Erythroblast (primary cell): Measurements from ENCODE around the gene HGFAC.

Experiments used
- GATA1 ChIP-seq: IDR thresholded peaks from 2 replicates; pipeline ENCODE4 v1.6.1; 2011; ENCODE audit warnings: low read depth, mild to moderate bottlenecking, control low read depth, low read length, moderate library complexity
- POLR2A ChIP-seq: IDR thresholded peaks from 2 replicates; pipeline ENCODE4 v1.6.1; 2011; ENCODE audit warnings: mild to moderate bottlenecking, low read length

DNA sequence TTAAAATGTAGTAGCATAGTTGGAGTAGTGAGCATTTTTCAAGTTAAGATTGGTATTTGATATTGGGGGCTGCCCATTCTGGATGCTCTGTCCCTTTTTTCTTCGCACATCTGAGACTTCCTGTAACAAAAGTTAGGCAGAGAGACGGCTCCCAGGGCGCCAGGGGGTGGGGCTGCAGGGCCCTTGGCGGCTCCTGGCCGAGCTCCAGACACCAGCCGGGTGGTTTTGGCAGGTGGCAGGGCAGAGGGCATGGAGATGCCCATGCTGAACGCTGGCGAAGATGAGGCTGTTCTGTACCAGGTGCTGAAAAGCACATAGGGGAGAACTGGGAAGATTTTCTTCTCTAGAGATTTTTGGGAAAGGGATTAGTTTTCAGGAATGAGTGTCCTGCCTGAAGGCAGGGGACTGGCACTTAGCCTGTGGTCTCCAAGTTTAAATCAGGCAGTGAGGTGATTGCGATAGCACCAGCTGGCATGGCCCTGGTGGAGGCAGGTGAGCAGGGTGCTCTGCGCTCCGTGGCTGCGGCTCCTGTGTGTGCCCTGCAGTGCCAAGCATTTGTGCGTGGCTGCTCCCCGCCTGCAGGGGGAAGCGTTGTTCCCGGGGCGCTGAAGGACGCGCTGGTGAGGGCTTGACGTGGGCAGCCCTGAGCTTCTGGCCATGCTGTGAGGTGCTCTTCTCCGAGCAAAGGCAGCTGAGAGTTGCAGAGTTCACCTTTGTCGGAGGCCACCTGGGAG lies 23.6 kb upstream of the HGFAC start:
- TF ChIP-seq POLR2A (no peak), GATA1 (no peak)
